ENCODE data around the gene ANKRD12.

Gene ANKRD12

DNA sequence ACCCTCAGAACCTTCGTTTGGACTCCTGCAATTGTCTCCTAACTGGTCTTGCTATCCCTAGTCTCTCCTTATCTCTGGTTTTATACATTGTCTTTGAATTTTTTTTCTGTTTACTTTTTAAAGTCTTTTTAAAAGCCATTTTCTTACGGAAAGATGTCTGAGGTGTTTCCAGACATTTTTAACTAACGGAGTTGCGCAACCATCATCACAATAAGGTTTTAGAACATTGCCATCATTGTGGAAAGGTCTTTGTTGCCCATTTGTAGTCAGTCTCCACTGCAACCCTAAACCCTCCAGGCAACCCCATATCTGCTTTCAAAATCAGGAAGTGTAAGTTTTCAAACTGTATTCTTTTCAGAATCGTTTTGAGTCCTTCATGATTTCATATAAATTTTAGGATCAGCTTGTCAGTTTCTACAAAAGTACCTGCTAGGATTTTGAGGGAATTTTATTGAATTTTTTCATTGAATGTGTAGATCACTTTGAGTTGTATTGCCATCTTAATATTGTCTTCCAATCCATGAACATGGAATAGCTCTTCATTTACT, 46.3 kb downstream of the ANKRD12 start:
- in situ Hi-C loops (cut with MboI; ENCODE audit: low pct_unique_long_range_greater_than_20kb, low sequenced_read_pairs, unreplicated experiment) = no loop called here
- no peak for DNase-seq (ENCODE audit: low spot score)
- TF ChIP-seq, protein P1, sequence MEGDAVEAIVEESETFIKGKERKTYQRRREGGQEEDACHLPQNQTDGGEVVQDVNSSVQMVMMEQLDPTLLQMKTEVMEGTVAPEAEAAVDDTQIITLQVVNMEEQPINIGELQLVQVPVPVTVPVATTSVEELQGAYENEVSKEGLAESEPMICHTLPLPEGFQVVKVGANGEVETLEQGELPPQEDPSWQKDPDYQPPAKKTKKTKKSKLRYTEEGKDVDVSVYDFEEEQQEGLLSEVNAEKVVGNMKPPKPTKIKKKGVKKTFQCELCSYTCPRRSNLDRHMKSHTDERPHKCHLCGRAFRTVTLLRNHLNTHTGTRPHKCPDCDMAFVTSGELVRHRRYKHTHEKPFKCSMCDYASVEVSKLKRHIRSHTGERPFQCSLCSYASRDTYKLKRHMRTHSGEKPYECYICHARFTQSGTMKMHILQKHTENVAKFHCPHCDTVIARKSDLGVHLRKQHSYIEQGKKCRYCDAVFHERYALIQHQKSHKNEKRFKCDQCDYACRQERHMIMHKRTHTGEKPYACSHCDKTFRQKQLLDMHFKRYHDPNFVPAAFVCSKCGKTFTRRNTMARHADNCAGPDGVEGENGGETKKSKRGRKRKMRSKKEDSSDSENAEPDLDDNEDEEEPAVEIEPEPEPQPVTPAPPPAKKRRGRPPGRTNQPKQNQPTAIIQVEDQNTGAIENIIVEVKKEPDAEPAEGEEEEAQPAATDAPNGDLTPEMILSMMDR (IDR thresholded peaks at IDR 0.05; ENCODE audit: extremely low read depth, insufficient read depth, missing control alignments) = no peak

DNA sequence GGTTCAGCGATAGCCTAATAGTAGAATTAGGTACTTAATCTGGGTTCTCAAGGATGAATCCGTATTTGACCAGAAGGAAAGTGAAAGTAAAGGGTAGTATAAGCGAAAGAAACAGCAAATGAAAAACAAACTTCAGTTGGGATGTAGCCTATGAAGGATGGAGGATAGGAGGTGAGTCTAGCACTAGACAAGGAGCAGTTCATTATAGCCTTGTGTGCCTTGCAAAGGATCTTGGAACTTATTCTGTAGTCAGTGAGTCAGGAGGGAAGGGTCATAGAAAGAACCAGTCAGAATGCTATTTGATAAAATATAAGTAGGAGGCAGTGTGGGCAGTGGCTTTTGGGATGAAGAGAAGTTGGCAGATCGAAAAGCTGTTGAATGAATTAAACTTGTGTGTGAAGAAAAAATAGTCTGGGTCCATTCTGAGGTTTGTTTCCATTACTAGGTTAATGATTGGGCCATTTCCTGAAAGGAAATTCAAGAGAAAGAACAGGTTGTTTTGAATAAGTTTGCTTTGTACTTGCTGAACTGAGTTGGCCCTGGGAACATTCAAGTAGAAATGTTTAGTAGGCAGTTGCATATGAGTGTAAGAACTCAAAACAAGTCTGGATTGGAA, 48.5 kb downstream of the ANKRD12 start:
- DNase-seq (ENCODE audit: low spot score) = no peak
- TF ChIP-seq, protein P1 (IDR thresholded peaks at IDR 0.05; ENCODE audit: extremely low read depth, insufficient read depth, missing control alignments) = no peak
- in situ Hi-C loops (cut with MboI; ENCODE audit: low pct_unique_long_range_greater_than_20kb, low sequenced_read_pairs, unreplicated experiment) = no loop called here

DNA sequence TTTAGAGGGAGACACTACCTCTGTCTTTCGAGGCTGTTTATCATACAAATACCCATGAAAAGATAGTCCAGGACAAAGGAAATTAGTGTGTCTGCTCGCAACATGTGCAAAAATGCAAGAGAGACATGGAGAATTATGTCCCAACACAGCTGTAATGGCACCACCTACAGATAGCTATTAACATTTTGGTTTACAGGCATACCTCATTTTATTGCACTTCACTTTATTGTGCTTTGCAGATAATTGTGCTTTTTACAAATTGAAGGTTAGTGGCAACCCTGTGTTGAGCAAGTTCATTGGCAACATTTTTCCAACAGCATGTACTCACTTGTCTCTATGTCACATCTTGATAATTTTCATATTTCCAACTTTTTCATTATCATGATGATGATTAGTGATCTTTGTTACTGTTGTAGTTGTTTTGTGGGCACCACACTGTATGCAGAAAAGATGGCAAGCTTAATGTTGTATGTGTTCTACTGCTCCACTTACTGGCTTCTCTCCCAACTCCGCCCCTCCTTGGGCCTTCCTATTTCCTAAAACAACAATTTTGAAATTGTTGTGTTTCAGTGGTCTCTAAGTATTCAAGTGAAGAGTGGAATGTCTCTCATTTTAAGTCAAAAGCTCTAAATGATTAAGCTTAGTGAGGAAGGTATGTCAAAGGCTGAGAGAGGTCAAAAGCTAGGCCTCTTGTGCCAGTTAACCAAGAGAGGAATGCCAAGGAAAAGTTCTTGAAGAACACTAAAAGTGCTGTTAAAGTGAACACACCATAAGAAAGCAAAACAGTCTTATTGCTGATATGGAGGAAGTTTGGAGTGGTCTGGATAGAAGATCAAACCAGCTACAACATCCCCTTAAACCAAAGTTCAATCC, 52.0 kb downstream of the ANKRD12 start:
- in situ Hi-C loops (cut with MboI; ENCODE audit: low pct_unique_long_range_greater_than_20kb, low sequenced_read_pairs, unreplicated experiment) = no loop called here
- no peak for DNase-seq (ENCODE audit: low spot score)
- TF ChIP-seq, protein P1 (IDR thresholded peaks at IDR 0.05; ENCODE audit: extremely low read depth, insufficient read depth, missing control alignments) = no peak

- DNase-seq (ENCODE audit: low spot score) = no peak
- TF ChIP-seq, protein P1 (IDR thresholded peaks at IDR 0.05; ENCODE audit: extremely low read depth, insufficient read depth, missing control alignments) = no peak
- in situ Hi-C loops (cut with MboI; ENCODE audit: low pct_unique_long_range_greater_than_20kb, low sequenced_read_pairs, unreplicated experiment) = no loop called here
Measured at GRCh38 chr18:9189491-9189890, 52.9 kb downstream of the ANKRD12 start.

DNA sequence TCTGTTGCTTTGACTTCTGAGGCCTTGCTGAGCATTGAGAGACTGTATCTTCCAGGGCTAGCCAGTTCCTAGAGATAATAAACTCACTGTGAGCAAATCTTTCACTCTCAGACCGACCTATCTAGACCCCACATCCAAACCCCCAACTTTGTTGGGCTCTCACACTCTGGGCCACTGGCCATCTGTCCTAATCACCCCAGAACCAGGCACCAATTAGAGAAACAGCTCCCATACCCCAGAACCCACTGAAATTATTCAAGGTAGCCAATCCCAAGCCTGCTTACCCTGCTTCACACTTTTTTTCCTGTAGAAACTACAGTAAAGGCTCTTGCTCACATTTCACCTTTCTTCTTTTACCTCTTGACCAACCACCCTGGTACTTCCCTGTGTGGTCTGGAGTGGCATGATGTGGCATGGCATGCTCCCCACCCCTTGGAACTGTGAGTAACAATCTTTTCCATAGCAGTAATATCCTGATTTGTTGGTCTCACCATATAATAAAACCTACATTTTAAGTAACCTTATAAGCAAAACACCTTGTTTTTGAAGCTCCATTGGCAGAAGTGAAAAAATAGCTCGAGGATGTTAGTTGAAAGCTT, 55.2 kb downstream of the ANKRD12 start:
- TF ChIP-seq, protein P1 (IDR thresholded peaks at IDR 0.05; ENCODE audit: extremely low read depth, insufficient read depth, missing control alignments) = no peak
- in situ Hi-C loops (cut with MboI; ENCODE audit: low pct_unique_long_range_greater_than_20kb, low sequenced_read_pairs, unreplicated experiment) = no loop called here
- DNase-seq (ENCODE audit: low spot score) = no peak

GRCh38 chr18:9193031-9193430, 56.5 kb downstream of the ANKRD12 start:
- TF ChIP-seq, protein P1 (IDR thresholded peaks at IDR 0.05; ENCODE audit: extremely low read depth, insufficient read depth, missing control alignments) = no peak
- in situ Hi-C loops (cut with MboI; ENCODE audit: low pct_unique_long_range_greater_than_20kb, low sequenced_read_pairs, unreplicated experiment) = no loop called here

More at GRCh38 chr18:9193031-9193430, 56.5 kb downstream of the ANKRD12 start:
- no peak for DNase-seq (ENCODE audit: low spot score)

Data from GM13977 (cell line).